ENCODE results near the gene COL8A2. TPM values are rescaled to one million over a fixed set of nuclear protein-coding genes. Genes with fewer than 3 reads are reported as not detected.
A peak's percentile ranks its signal among the peaks of the same experiment; 100 is the strongest.

COL8A2 gene
- total RNA-seq, 2 donors from 2014 or later, result 1.3 to 1.6 TPM

GRCh38 chr1:36165145-36165544, 40.1 kb upstream of the COL8A2 start:
- no peak for ATAC-seq
- DNase-seq, result no peak
- H3K36me3 ChIP-seq (replicated peaks in 1 of 2; ENCODE audit: insufficient read depth in 1 of 2, low read depth in 2 of 2), result no peaks in the 10 kb centered on the region
- WGBS, 2 donors, result 100% methylated on average over 1 of the region's 1 CpG
- peaks cover 35% of the 10 kb centered on the region for H3K4me1 ChIP-seq
- no peak overlapping the region for H3K27ac ChIP-seq
- no peaks in the 10 kb centered on the region for H3K27me3 ChIP-seq
- intact Hi-C loops (cut with DNase I), result no loop called here
- no peak overlapping the region for H3K4me3 ChIP-seq
- no peaks in the 10 kb centered on the region for H3K9me3 ChIP-seq
- TF ChIP-seq CTCF (IDR thresholded peaks at IDR 0.05) (no peak), POLR2A (IDR thresholded peaks at IDR 0.05) (no peak)

- peaks cover 42% of the 10 kb centered on the region for H3K4me1 ChIP-seq
- TF ChIP-seq CTCF (IDR thresholded peaks at IDR 0.05) (no peak), POLR2A (IDR thresholded peaks at IDR 0.05) (no peak)
- ATAC-seq, result no peak
- intact Hi-C loops (cut with DNase I), result no loop called here
- no peak overlapping the region for H3K27ac ChIP-seq
- 97 to 98% methylated on average over 2 of the region's 2 CpGs for WGBS, 2 donors
- H3K9me3 ChIP-seq, result no peaks in the 10 kb centered on the region
- H3K4me3 ChIP-seq, result no peak overlapping the region
- DNase-seq, result no peak
- H3K36me3 ChIP-seq (replicated peaks in 1 of 2; ENCODE audit: insufficient read depth in 1 of 2, low read depth in 2 of 2), result no peaks in the 10 kb centered on the region
- H3K27me3 ChIP-seq, result no peaks in the 10 kb centered on the region
Measured at GRCh38 chr1:36164361-36164760, 39.3 kb upstream of the COL8A2 start.

- H3K27me3 ChIP-seq, result no peaks in the 10 kb centered on the region
- no peaks in the 10 kb centered on the region for H3K36me3 ChIP-seq (replicated peaks in 1 of 2; ENCODE audit: insufficient read depth in 1 of 2, low read depth in 2 of 2)
- TF ChIP-seq POLR2A (IDR thresholded peaks at IDR 0.05), result no peak
- no peak for TF ChIP-seq CTCF (IDR thresholded peaks at IDR 0.05)
- H3K27ac ChIP-seq, result peak overlapping the region in 3 of 4 donors; percentile 68 to 82 (median 74)
- H3K4me1 ChIP-seq, result peaks cover 48% of the 10 kb centered on the region
- H3K4me3 ChIP-seq, result no peak overlapping the region
- intact Hi-C loops (cut with DNase I), result no loop called here
- DNase-seq (no peak), ATAC-seq (no peak)
- no peaks in the 10 kb centered on the region for H3K9me3 ChIP-seq
Measured at GRCh38 chr1:36163426-36163825, 38.4 kb upstream of the COL8A2 start.

- no peak for ATAC-seq
- intact Hi-C loops (cut with DNase I), result no loop called here
- no peaks in the 10 kb centered on the region for H3K9me3 ChIP-seq
- no peaks in the 10 kb centered on the region for H3K36me3 ChIP-seq (replicated peaks in 1 of 2; ENCODE audit: insufficient read depth in 1 of 2, low read depth in 2 of 2)
- peak overlapping the region; percentile 68 to 82 (median 72) for H3K27ac ChIP-seq
- TF ChIP-seq POLR2A (IDR thresholded peaks at IDR 0.05), result no peak
- TF ChIP-seq CTCF (IDR thresholded peaks at IDR 0.05), result no peak
- H3K4me1 ChIP-seq, result peaks cover 54% of the 10 kb centered on the region
- no peak for DNase-seq
- WGBS, 2 donors, result 69 to 92% methylated on average over 1 of the region's 1 CpG
- H3K4me3 ChIP-seq, result no peak overlapping the region
- no peaks in the 10 kb centered on the region for H3K27me3 ChIP-seq
Measured at GRCh38 chr1:36162680-36163239, 37.7 kb upstream of the COL8A2 start.

Data from body of pancreas (tissue), 4 donors.